HCT116 (cell line): Measurements from ENCODE around the gene RIN3. TPM values are rescaled to one million over a fixed set of nuclear protein-coding genes. Genes with fewer than 3 reads are reported as not detected.
A peak's percentile ranks its signal among the peaks of the same experiment; 100 is the strongest.

ENCODE experiments used
- ATAC-seq: fragments of 200-7000 bp; cut with Tn5 transposase; 2 replicates; pipeline ENCODE4 v1.9.1; 2020; ENCODE audit warnings: mild to moderate bottlenecking, moderate library complexity
- BruUV-seq: library from RNA; stranded (reverse); fragments of 400-500 nt; replicated peaks from 2 replicates; lab custom pipeline; 2021; lab: Mats Ljungman, UMichigan
- CTCF ChIA-PET: fragments of 300-600 bp; sonication (Branson Sonifier 250); formaldehyde crosslinking; loops from one replicate; lab custom pipeline; 2021; ENCODE audit warnings: antibody characterized with exemption; lab: Charles Lee
- POLR2A ChIA-PET: fragments of 300-600, 350-600 bp; sonication (Branson Sonifier 250); formaldehyde crosslinking; loops from one replicate; lab custom pipeline; 2021; ENCODE audit warnings: antibody characterized with exemption; lab: Charles Lee
- RAD21 ChIA-PET, 2 experiments: fragments of 300-600 bp; sonication (Branson Sonifier 250); formaldehyde crosslinking; loops; one replicate each; lab custom pipeline; 2023; ENCODE audit warnings: low total read pairs in 2 of 2; ENCODE audit not compliant: uncharacterized antibody in 2 of 2, unreplicated experiment in 2 of 2, low non-redundant PET in 1 of 2; lab: Charles Lee
- DNase-seq: peaks from one replicate; pipeline ENCODE4 v3.0.0-alpha.2; 2010; ENCODE audit warnings: low read depth, low spot score
- H2AFZ ChIP-seq: fragments of 200-600 bp; shearing (Covaris generic), sonication (generic); 2 replicates; pipeline ENCODE4 v1.6.1; 2017; ENCODE audit warnings: low read depth, mixed run types, mixed read lengths, antibody characterized with exemption, low read length; ENCODE audit not compliant: poor library complexity, severe bottlenecking
- H3K27ac ChIP-seq: 2 replicates; pipeline ENCODE4 v1.5.1; 2012; ENCODE audit warnings: low read depth, low read length
- H3K27me3 ChIP-seq: fragments of 200-600 bp; sonication (generic); 2 replicates; pipeline ENCODE4 v1.6.1; 2016; ENCODE audit warnings: mixed run types, low read length, mixed read lengths; ENCODE audit not compliant: insufficient read depth
- H3K36me3 ChIP-seq, 2 experiments: fragments of 200-500 bp in 1 of 2; fragments of 200-600 bp in 1 of 2; sonication (Bioruptor generic) in 1 of 2; sonication (generic) in 1 of 2; 2 replicates each; pipeline versions ENCODE4 v1.5.1 to v1.6.1; 2014 to 2016; ENCODE audit warnings: low read length in 2 of 2, inconsistent platforms in 1 of 2, mixed read lengths in 1 of 2, mixed run types in 1 of 2; ENCODE audit not compliant: insufficient read depth in 2 of 2, control insufficient read depth in 1 of 2
- H3K4me1 ChIP-seq, 2 experiments: fragments of 200-600 bp in 1 of 2; sonication (generic) in 1 of 2; 2 replicates each; pipeline versions ENCODE4 v1.5.1 to v1.6.1; 2012 to 2017; ENCODE audit warnings: low read length in 2 of 2, inconsistent platforms in 1 of 2, mild to moderate bottlenecking in 1 of 2, mixed read lengths in 1 of 2, mixed run types in 1 of 2, moderate library complexity in 1 of 2; ENCODE audit not compliant: insufficient read depth in 2 of 2, control insufficient read depth in 1 of 2
- H3K4me2 ChIP-seq: fragments of 200-600 bp; sonication (generic); 2 replicates; pipeline ENCODE4 v1.6.1; 2017; ENCODE audit warnings: mixed run types, low read length, mixed read lengths
- H3K4me3 ChIP-seq, 2 experiments: fragments of 200-600 bp in 1 of 2; sonication (generic) in 1 of 2; replicated peaks in 1 of 2; 2 replicates each; pipeline ENCODE4 v1.5.1; 2011 to 2016; ENCODE audit warnings: low read length in 2 of 2, control low read depth in 1 of 2, low read depth in 1 of 2, mild to moderate bottlenecking in 1 of 2, mixed read lengths in 1 of 2, mixed run types in 1 of 2
- H3K79me2 ChIP-seq: fragments of 200-600 bp; sonication (generic); 2 replicates; pipeline ENCODE4 v1.6.1; 2017; ENCODE audit warnings: mild to moderate bottlenecking, mixed run types, low read length, moderate library complexity, mixed read lengths; ENCODE audit not compliant: insufficient read depth
- H3K9ac ChIP-seq: fragments of 200-600 bp; sonication (generic); 2 replicates; pipeline ENCODE4 v1.6.1; 2016; ENCODE audit warnings: low read length, mixed read lengths
- H3K9me2 ChIP-seq: fragments of 200-600 bp; sonication (generic), shearing (Covaris generic); 2 replicates; pipeline ENCODE4 v1.6.1; 2017; ENCODE audit warnings: mixed run types, mild to moderate bottlenecking, moderate library complexity; ENCODE audit not compliant: insufficient read depth
- H3K9me3 ChIP-seq, 2 experiments: fragments of 200-500 bp in 1 of 2; fragments of 200-600 bp in 1 of 2; sonication (Bioruptor generic) in 1 of 2; sonication (generic) in 1 of 2; 2 replicates each; pipeline ENCODE4 v1.6.1; 2014 to 2017; ENCODE audit warnings: low read length in 2 of 2, mixed read lengths in 2 of 2, inconsistent platforms in 1 of 2, low read depth in 1 of 2, mild to moderate bottlenecking in 1 of 2, mixed run types in 1 of 2, moderate library complexity in 1 of 2; ENCODE audit not compliant: control insufficient read depth in 1 of 2, insufficient read depth in 1 of 2
- H4K20me1 ChIP-seq: fragments of 200-600 bp; sonication (generic), shearing (Covaris generic); 2 replicates; pipeline ENCODE4 v1.6.1; 2017; ENCODE audit warnings: mixed run types, mild to moderate bottlenecking, moderate library complexity; ENCODE audit not compliant: insufficient read depth
- CEBPB ChIP-seq: IDR thresholded peaks from 2 replicates; pipeline ENCODE4 v1.6.1; 2012; ENCODE audit warnings: low read depth
- CTCF ChIP-seq, 3 experiments: fragments of 200-600 bp in 1 of 3; sonication (generic) in 1 of 3; IDR thresholded peaks in 2 of 3; conservative IDR thresholded peaks in 1 of 3; 2 replicates each; pipeline ENCODE4 v1.5.1; 2012 to 2017; ENCODE audit warnings: low read depth in 2 of 3, low read length in 2 of 3, antibody characterized with exemption in 1 of 3, borderline replicate concordance in 1 of 3, control low read depth in 1 of 3, mild to moderate bottlenecking in 1 of 3, mixed read lengths in 1 of 3, mixed run types in 1 of 3, moderate library complexity in 1 of 3; ENCODE audit not compliant: insufficient read depth in 1 of 3
- ELF1 ChIP-seq: IDR thresholded peaks from 2 replicates; pipeline ENCODE4 v1.6.1; 2012; ENCODE audit warnings: low read depth, borderline replicate concordance
- POLR2A ChIP-seq: IDR thresholded peaks from 2 replicates; pipeline ENCODE4 v1.7.0; 2011; ENCODE audit warnings: borderline replicate concordance; ENCODE audit not compliant: insufficient read depth, insufficient read length; ENCODE audit errors: extremely low read depth
- POLR2AphosphoS5 ChIP-seq: IDR thresholded peaks from 2 replicates; pipeline ENCODE4 v1.6.1; 2011; ENCODE audit warnings: mild to moderate bottlenecking, low read depth, low read length, moderate library complexity
- TCF7L2 ChIP-seq: IDR thresholded peaks from 2 replicates; pipeline ENCODE4 v1.7.0; 2011; ENCODE audit warnings: borderline replicate concordance, inconsistent platforms; ENCODE audit not compliant: insufficient read depth, insufficient read length; ENCODE audit errors: extremely low read depth
- ZNF274 ChIP-seq: fragments of 200-500 bp; sonication (Bioruptor generic); IDR thresholded peaks from 2 replicates; pipeline ENCODE4 v1.6.1; 2014; ENCODE audit warnings: mild to moderate bottlenecking, low read depth, low read length, inconsistent platforms
- intact Hi-C: fragments of 100-400 bp; cut with micrococcal nuclease; formaldehyde crosslinking; loops from 2 replicates; pipeline ENCODE4 v1.10.0; 2022
- total RNA-seq: library from RNA; stranded (reverse); gene quantifications from one replicate; pipeline ENCODE4 v1.2.1, GENCODE V29; 2021; ENCODE audit not compliant: unreplicated experiment
- TF ChIP-seq, protein P1 (sequence below): IDR thresholded peaks from 2 replicates; pipeline ENCODE4 v1.6.1; 2012
- TF ChIP-seq, protein P2 (sequence below): IDR thresholded peaks from 2 replicates; pipeline ENCODE4 v1.6.1; 2012

The RIN3 gene
- total RNA-seq, 1 experiment from 2014 or later: 22.2 TPM

- intact Hi-C loops: no loop called here
- Histone ChIP-seq H3K36me3 (peaks cover 0 to 2% of the 10 kb centered on the region in 2 experiments; a peak in 1 of 4 replicates), H3K9me3 (no peaks in the 10 kb centered on the region), H3K4me1 (peaks cover 0 to 17% of the 10 kb centered on the region in 2 experiments; a peak in 2 of 4 replicates), H3K4me3 (no peak overlapping the region), H3K27ac (no peak overlapping the region), H3K27me3 (no peaks in the 10 kb centered on the region), H4K20me1 (no peaks in the 10 kb centered on the region; the same call in 1 of the 2 replicates), H3K4me2 (no peak overlapping the region), H3K79me2 (peaks cover 10% of the 10 kb centered on the region; the same call in 1 of the 2 replicates), H2AFZ (no peak overlapping the region), H3K9me2 (no peaks in the 10 kb centered on the region), H3K9ac (no peak overlapping the region)
- no TSS peak for BruUV-seq
- peak; percentile 41; the same call in 1 of the 2 replicates for ATAC-seq
- RAD21 ChIA-PET: no interaction called here
- DNase-seq: no peak
- POLR2A ChIA-PET: no interaction called here
- TF ChIP-seq, protein P1, sequence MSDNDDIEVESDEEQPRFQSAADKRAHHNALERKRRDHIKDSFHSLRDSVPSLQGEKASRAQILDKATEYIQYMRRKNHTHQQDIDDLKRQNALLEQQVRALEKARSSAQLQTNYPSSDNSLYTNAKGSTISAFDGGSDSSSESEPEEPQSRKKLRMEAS: no peak
- peak in 2 of 3 experiments; percentile 15 to 41; a peak in 3 of 6 replicates for TF ChIP-seq CTCF (IDR thresholded peaks at IDR 0.05 in 2 of 3, conservative IDR thresholded peaks at IDR 0.05 in 1 of 3; ENCODE audit: borderline replicate concordance in 1 of 3, insufficient read depth in 1 of 3, low read depth in 2 of 3, low read length in 2 of 3)
- CTCF ChIA-PET: no interaction called here
Observed at GRCh38 chr14:92551044-92551841, 37.7 kb downstream of the RIN3 start.

- ATAC-seq (no peak), DNase-seq (no peak)
- H4K20me1 ChIP-seq: no peaks in the 10 kb centered on the region; the same call in 1 of the 2 replicates
- H3K79me2 ChIP-seq: peaks cover 6% of the 10 kb centered on the region; the same call in 1 of the 2 replicates
- ChIA-PET CTCF (no interaction called here), RAD21 (no interaction called here), POLR2A (no interaction called here)
- H3K4me2 ChIP-seq: no peak overlapping the region
- TF ChIP-seq TCF7L2: no peak
- TF ChIP-seq CEBPB: no peak
- TF ChIP-seq ZNF274: no peak
- TF ChIP-seq ELF1: no peak
- no peak for TF ChIP-seq POLR2A
- no peak for TF ChIP-seq POLR2AphosphoS5
- TF ChIP-seq, protein P2, sequence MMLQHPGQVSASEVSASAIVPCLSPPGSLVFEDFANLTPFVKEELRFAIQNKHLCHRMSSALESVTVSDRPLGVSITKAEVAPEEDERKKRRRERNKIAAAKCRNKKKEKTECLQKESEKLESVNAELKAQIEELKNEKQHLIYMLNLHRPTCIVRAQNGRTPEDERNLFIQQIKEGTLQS: no peak
- H3K9me2 ChIP-seq: no peaks in the 10 kb centered on the region
- H3K4me1 ChIP-seq: peaks cover 0 to 13% of the 10 kb centered on the region in 2 experiments; a peak in 1 of 4 replicates
- H3K9ac ChIP-seq: no peak overlapping the region
- H3K27me3 ChIP-seq: no peaks in the 10 kb centered on the region
- intact Hi-C loops: no loop called here
- H3K4me3 ChIP-seq: no peak overlapping the region
- no peak overlapping the region for H3K27ac ChIP-seq
- H3K9me3 ChIP-seq: no peaks in the 10 kb centered on the region
- no TSS peak for BruUV-seq
- H3K36me3 ChIP-seq: peaks cover 0 to 3% of the 10 kb centered on the region in 2 experiments; a peak in 2 of 4 replicates
- no peak overlapping the region for H2AFZ ChIP-seq
Observed at GRCh38 chr14:92552066-92552465, 38.5 kb downstream of the RIN3 start.
